Upper lobe of left lung (tissue), 6 donors: ENCODE measurements around the gene AURKA. TPM values are rescaled to one million over a fixed set of nuclear protein-coding genes. Genes with fewer than 3 reads are reported as not detected.
"Not testable (repeated sequence)": the region's sequence is repeated elsewhere in the genome, so short reads cannot be mapped to it uniquely, and the experiment has no call there.

Experiments used
- ATAC-seq, 2 donors: fragments of 200-7000 bp; cut with Tn5 transposase; one replicate each; pipeline ENCODE4 v1.9.1; 2022; ENCODE audit warnings: mild to moderate bottlenecking in 2 of 2, moderate library complexity in 2 of 2; ENCODE audit not compliant: low FRiP score in 2 of 2
- DNase-seq, 2 donors: peaks; one replicate each; pipeline ENCODE4 v3.0.0-alpha.2; 2019 to 2020
- H3K27ac ChIP-seq, 4 donors: fragments of 200-600 bp; sonication (generic); one replicate each; pipeline ENCODE4 v1.5.1; 2016 to 2019
- H3K27me3 ChIP-seq, 4 donors: fragments of 200-600 bp; sonication (generic); one replicate each; pipeline ENCODE4 v1.5.1; 2017 to 2019
- H3K36me3 ChIP-seq, 4 donors: fragments of 200-600 bp; sonication (generic); one replicate each; pipeline ENCODE4 v1.5.1; 2016 to 2019
- H3K4me1 ChIP-seq, 4 donors: fragments of 200-600 bp; sonication (generic); one replicate each; pipeline ENCODE4 v1.5.1; 2018 to 2019
- H3K4me3 ChIP-seq, 4 donors: fragments of 200-600 bp; sonication (generic); one replicate each; pipeline ENCODE4 v1.5.1; 2017 to 2019; ENCODE audit warnings: mild to moderate bottlenecking in 2 of 4, moderate library complexity in 1 of 4
- H3K9me3 ChIP-seq, 4 donors: fragments of 200-600 bp; sonication (generic); one replicate each; pipeline ENCODE4 v1.5.1; 2018 to 2019
- CTCF ChIP-seq, 6 experiments: fragments of 450-650 bp in 4 of 6; fragments of 200-600 bp in 2 of 6; sonication (generic) in 2 of 6; IDR thresholded peaks; one replicate each; pipeline ENCODE4 v1.5.1; 2016 to 2019; ENCODE audit warnings: antibody characterized with exemption in 6 of 6
- EP300 ChIP-seq, 4 donors: sonication (generic); formaldehyde crosslinking; IDR thresholded peaks; one replicate each; pipeline ENCODE4 v1.5.1; 2017; ENCODE audit warnings: antibody characterized with exemption in 4 of 4, control low read depth in 2 of 4
- POLR2A ChIP-seq, 4 donors: fragments of 450-650 bp; IDR thresholded peaks; one replicate each; pipeline ENCODE4 v1.5.1; 2016 to 2017; ENCODE audit warnings: antibody characterized with exemption in 4 of 4, mild to moderate bottlenecking in 2 of 4
- POLR2AphosphoS5 ChIP-seq, 2 donors: sonication (generic); formaldehyde crosslinking; IDR thresholded peaks; one replicate each; pipeline ENCODE4 v1.5.1; 2017; ENCODE audit warnings: antibody characterized with exemption in 2 of 2
- WGBS, 2 donors: methylation state at CpG; one replicate each; pipeline ENCODE4 v1.1.5; 2017 to 2018; 5-methylcytosine and 5-hydroxymethylcytosine counted together
- total RNA-seq, 6 donors: library from RNA; depleted of rRNA in 4 of 6; stranded (reverse); fragments of >200 nt in 4 of 6; gene quantifications; one replicate each; pipeline versions ENCODE4 v1.1.0 to v1.2.1, GENCODE V29; 2016 to 2021
- donor health status: DM: no; HTN: no; CAD: no; lungs with moderate emphysema.
- donor health status: DM: no; HTN: yes; CAD: no; lungs with severe emphysema.

Gene AURKA
- total RNA-seq, 6 donors from 2014 or later = 0.44 to 3.9 (median 3.3) TPM; not detected in 1

- no peak for TF ChIP-seq POLR2A (IDR thresholded peaks at IDR 0.05)
- TF ChIP-seq CTCF (IDR thresholded peaks at IDR 0.05) = no peak
- no peak for TF ChIP-seq POLR2AphosphoS5 (IDR thresholded peaks at IDR 0.05)
- TF ChIP-seq EP300 (IDR thresholded peaks at IDR 0.05) = no peak
- 25 to 27% methylated on average over 10 of the region's 10 CpGs for WGBS, 2 donors
- DNase-seq (no peak), ATAC-seq (no peak)
- Histone ChIP-seq H3K9me3 (no peaks in the 10 kb centered on the region), H3K4me3 (peak overlapping the region in 3 of 4 donors; percentile 85 to 90 (median 90)), H3K27me3 (no peaks in the 10 kb centered on the region), H3K36me3 (peaks cover 0 to 13% (median 6%) of the 10 kb centered on the region in 4 donors), H3K4me1 (peaks cover 21 to 34% (median 23%) of the 10 kb centered on the region in 4 donors), H3K27ac (no peak overlapping the region)
Observed at GRCh38 chr20:56391037-56391436, 978 bp downstream of the AURKA start.

- H3K27ac ChIP-seq, H3K4me3 ChIP-seq, H3K27me3 ChIP-seq, ATAC-seq, H3K36me3 ChIP-seq, H3K9me3 ChIP-seq: not testable (repeated sequence)
- peaks cover 21 to 34% (median 23%) of the 10 kb centered on the region in 4 donors for H3K4me1 ChIP-seq
- peak in 1 of 2 donors; percentile 46 for DNase-seq
- 94 to 98% methylated on average over 9 of the region's 9 CpGs for WGBS, 2 donors
Observed at GRCh38 chr20:56390396-56390795, 1.6 kb downstream of the AURKA start.

- Histone ChIP-seq H3K4me1 (peaks cover 21 to 32% (median 23%) of the 10 kb centered on the region in 4 donors), H3K27me3 (no peaks in the 10 kb centered on the region), H3K27ac (no peak overlapping the region), H3K9me3 (no peaks in the 10 kb centered on the region), H3K36me3 (peaks cover 0 to 3% (median 0%) of the 10 kb centered on the region in 4 donors), H3K4me3 (no peak overlapping the region)
- DNase-seq (no peak), ATAC-seq (no peak)
- 95 to 97% methylated on average over 4 of the region's 4 CpGs for WGBS, 2 donors
- TF ChIP-seq POLR2AphosphoS5 (IDR thresholded peaks at IDR 0.05) (no peak), EP300 (IDR thresholded peaks at IDR 0.05) (no peak), CTCF (IDR thresholded peaks at IDR 0.05) (no peak), POLR2A (IDR thresholded peaks at IDR 0.05) (no peak)
Observed at GRCh38 chr20:56389807-56390206, 2.2 kb downstream of the AURKA start.

GRCh38 chr20:56388882-56389281, 3.1 kb downstream of the AURKA start:
- DNase-seq (no peak), ATAC-seq (no peak)
- TF ChIP-seq EP300 (IDR thresholded peaks at IDR 0.05) (no peak), CTCF (IDR thresholded peaks at IDR 0.05) (no peak), POLR2A (IDR thresholded peaks at IDR 0.05) (no peak), POLR2AphosphoS5 (IDR thresholded peaks at IDR 0.05) (no peak)
- Histone ChIP-seq H3K27me3 (no peaks in the 10 kb centered on the region), H3K4me3 (no peak overlapping the region), H3K27ac (no peak overlapping the region), H3K4me1 (peaks cover 15 to 23% (median 17%) of the 10 kb centered on the region in 4 donors), H3K36me3 (peaks cover 0 to 3% (median 0%) of the 10 kb centered on the region in 4 donors), H3K9me3 (no peaks in the 10 kb centered on the region)
- WGBS, 2 donors = 87 to 94% methylated on average over 4 of the region's 4 CpGs

- no peak for TF ChIP-seq POLR2A (IDR thresholded peaks at IDR 0.05)
- no peak for TF ChIP-seq POLR2AphosphoS5 (IDR thresholded peaks at IDR 0.05)
- TF ChIP-seq EP300 (IDR thresholded peaks at IDR 0.05) = no peak
- no peak for TF ChIP-seq CTCF (IDR thresholded peaks at IDR 0.05)
- no peak for DNase-seq
- ATAC-seq = no peak
- WGBS, 2 donors = 95 to 98% methylated on average over 6 of the region's 6 CpGs
- no peak overlapping the region for H3K27ac ChIP-seq
- no peaks in the 10 kb centered on the region for H3K27me3 ChIP-seq
- H3K9me3 ChIP-seq = no peaks in the 10 kb centered on the region
- peaks cover 1 to 7% (median 4%) of the 10 kb centered on the region in 4 donors for H3K4me1 ChIP-seq
- no peak overlapping the region for H3K4me3 ChIP-seq
- H3K36me3 ChIP-seq = peaks cover 0 to 6% (median 0%) of the 10 kb centered on the region in 4 donors
Observed at GRCh38 chr20:56386219-56386618, 5.8 kb downstream of the AURKA start.
